HG03045 (cell line): ENCODE results near the gene NANOS3.

Source experiments
- ATAC-seq: cut with Tn5 transposase; IDR thresholded peaks from one replicate; pipeline ENCODE4 v1.9.1; 2021; ENCODE audit warnings: mild to moderate bottlenecking, moderate library complexity; ENCODE audit not compliant: unreplicated experiment

NANOS3 gene

DNA sequence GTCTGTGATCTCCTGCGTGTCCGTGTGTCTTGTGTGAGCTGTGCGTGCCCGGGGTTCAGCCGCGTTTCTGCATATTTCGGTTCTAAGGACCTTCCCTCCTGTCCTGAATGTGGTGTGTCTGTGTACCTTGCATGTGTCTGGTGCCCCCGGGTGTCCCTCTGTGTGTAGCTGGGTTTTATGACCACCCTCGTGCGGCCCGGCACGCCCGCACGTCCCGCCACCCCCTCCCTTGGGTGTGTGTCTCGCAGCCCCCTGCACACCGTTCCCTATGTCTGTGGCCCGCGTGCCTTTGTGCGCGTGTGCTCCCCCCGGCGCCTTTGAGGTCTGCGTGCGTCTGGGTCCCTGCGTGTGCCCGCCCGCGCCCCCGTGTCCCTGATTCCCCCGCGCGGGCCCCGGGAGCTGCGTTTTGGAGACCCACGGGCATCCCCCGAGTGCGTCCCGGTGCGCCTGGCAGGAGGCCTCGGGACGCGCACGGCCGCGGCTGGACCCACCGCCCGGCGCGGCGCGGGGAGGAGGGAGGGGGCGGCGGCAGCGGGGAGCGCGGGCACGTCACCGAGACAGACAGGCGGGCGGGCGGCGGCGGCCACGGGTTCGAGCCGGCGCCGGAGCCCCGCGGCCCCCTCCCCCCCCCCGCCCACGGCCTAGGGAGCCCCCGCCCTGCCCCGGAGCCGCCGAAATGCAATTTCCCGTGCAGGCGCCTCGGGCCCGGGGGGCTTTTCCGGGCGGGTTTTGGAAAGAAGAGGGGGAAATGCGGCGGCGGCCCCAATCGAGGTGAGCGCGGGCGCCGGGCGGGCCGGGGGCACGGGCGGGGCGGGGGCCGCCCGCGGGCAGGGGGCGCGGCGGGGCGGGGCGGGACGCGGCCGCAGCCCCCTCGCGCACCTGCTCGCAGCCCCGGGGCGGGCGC is 12.0 kb upstream of the NANOS3 start:
- ATAC-seq: no peak

GRCh38 chr19:13865571-13866462 is 11.1 kb upstream of the NANOS3 start:
- no peak for ATAC-seq

DNA sequence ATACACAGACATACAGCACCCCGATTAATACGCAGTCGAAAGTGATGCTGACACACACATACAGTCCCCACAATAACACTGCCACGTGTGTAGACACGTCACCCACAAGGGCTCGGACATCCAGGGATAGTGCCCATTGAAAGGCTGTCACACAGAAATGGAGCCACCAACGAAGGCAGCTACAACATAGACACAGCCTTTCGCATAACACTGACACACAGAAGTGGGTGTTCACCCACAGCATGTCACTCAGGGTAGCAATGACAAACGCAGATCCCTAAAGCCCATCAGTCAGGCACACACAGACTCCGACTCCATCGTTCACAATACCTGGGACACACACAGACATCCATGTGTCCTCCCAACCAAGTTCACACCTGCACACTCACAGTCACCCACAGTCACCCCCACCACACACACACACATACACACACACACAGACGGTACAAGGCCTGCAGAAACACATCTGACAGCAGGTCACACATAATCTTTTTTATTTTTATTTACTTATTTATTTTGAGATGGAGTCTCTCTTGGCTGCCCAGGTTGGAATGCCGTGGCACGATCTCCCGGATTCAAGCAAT is 10.4 kb upstream of the NANOS3 start:
- no peak for ATAC-seq

GRCh38 chr19:13868663-13869062 is 8.3 kb upstream of the NANOS3 start:
- ATAC-seq: no peak

DNA sequence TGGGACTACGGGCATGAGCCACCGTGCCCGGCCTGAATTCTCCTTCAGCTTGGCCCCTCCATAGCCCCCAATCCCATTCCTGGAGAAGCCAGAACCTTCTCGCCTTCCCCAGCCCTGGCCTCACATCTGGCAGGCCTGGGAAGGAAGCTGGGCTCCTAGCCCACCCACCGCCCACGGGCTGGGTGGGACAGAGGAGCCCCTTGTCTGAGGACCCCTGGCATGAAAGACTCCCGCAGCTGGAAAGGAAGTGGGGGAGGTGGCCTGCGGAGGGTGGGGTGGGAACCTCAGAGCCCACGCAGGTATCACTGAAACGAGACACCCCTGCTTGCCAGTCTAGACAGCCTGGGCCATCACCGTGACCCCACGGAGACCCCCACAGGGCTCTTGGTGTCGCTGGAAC is 7.7 kb upstream of the NANOS3 start:
- no peak for ATAC-seq

- no peak for ATAC-seq
These were observed 6.1 kb upstream of the NANOS3 start for GRCh38 chr19:13870873-13871272.

- no peak for ATAC-seq
These were observed 4.6 kb upstream of the NANOS3 start for GRCh38 chr19:13872339-13872694.

DNA sequence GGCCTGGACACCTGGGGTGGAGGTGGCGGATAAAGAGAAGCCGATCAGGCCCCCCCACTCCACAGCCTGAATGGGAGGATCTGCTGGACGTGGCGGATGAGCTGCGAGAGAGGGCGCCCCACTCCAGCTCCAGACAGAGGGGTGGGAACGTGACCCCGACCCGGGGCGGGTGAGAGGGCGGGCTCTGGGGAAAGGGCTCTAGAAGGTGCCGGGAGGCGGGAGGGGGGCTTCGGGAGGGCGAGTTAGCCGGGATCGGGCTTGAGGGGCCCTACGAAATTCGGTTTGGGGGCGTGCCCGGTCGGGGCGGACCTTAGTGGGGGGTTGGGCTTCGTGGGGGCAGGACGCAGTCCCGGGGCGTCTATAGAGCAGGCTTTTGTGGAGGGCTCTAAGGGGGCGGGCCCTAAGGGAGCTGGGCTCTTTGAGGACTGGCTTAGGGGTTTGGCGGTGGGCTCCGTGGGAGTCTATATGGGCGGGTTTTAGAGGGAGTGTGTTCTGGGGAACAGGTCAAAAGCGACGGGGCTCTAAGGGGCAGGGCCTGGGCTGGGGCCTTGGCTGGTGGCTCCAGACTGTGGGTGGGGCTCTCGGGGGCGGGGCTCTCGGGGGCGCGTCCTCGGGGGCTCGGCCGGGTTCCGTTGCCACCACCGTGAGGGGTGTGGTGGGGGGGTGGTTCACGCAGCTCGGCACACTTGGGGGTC is 4.1 kb upstream of the NANOS3 start:
- no peak for ATAC-seq

DNA sequence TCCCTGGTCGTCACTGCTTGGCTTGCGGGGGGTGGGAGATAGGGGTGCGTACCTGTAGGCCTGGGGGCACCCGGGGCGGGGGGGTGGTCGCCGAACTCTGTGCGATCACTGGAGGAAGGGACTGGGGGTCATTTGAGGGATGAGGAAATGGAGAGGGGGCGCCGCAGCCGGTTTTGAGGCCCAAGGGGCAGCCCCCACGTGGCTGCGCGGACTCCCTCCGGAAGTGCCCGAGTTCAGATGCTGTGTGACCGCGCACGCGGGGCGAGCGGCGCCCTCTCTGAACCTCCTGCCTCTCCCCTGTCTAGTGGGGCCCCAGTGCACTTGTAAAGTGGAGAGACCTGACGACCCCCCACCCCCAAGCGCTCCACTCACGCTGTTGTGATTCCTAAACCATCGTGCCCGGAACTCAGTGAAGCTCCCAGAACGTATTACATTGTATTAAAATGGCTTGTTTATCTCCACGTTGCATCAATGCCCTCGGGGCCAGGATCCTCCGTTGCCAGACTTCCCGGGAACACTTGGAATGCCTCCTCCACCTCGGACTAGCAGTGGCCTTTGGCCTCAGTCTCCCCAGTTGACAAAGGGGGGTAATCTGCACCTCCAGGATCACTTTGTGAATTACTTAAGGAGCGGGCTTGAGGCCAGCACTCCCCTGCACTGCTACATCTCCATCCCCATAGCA is 3.0 kb upstream of the NANOS3 start:
- ATAC-seq: no peak

GRCh38 chr19:13875824-13876223 is 1.1 kb upstream of the NANOS3 start:
- ATAC-seq: no peak

GRCh38 chr19:13877303-13877702 is 369 bp downstream of the NANOS3 start:
- no peak for ATAC-seq

- ATAC-seq: peak; percentile 79
These were observed 3.4 kb downstream of the NANOS3 start for GRCh38 chr19:13880059-13881043.

DNA sequence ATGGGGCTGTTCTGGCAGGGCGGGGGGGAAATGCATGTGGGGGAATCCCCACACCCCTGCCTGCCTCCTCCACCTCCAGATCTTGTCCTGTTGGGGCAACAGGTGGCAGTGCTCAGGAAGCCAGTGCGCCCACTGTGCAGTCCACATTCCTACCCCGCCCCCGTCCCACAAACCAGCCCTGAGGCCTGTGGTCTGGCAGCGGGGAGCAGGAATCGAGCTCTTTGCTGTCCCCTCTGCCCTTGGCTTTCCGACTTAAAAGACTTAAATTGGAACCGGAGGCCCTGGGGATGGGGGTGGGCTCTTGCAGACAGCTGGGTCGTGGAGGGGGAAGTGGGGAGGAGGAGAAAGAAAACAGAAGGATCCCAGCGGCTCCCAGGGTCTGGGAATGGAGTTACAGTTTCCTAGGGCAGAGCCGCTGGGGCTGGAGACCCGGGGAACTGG is 4.3 kb downstream of the NANOS3 start:
- ATAC-seq: no peak

DNA sequence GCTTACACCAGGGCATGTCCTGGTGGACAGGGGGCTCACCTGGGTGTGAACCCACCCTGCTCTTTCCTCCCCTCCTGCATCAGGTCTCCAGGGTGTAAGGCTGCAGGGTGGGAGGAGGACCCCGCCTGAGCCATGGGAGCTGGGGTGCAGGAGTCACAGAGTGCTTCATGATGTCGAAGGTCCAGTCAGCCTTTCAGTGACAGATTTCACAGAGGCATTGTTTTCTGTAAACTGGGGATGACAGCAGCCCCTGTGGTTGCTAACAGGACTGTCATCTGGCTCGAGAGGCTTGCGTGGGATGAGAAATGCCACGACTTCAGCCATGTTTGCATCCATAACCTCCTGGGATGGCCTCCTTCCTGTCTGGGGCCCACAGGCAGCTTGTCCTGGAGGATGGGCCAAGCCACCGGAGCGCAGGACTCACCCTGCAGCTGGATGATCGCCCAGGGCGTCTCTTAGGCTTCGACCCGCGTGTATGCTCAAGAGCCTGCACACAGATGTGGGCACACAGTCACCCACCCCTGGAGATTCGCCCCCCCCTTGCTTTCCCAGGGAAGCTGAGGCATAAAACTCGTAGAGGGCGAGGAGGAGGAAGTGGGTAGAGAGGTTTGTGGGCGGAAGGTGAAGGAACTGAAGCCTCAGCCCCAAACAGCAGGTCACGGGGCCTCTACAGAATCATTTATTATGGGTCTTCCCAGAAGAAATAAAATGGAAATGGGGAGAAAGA is 4.9 kb downstream of the NANOS3 start:
- ATAC-seq: no peak

DNA sequence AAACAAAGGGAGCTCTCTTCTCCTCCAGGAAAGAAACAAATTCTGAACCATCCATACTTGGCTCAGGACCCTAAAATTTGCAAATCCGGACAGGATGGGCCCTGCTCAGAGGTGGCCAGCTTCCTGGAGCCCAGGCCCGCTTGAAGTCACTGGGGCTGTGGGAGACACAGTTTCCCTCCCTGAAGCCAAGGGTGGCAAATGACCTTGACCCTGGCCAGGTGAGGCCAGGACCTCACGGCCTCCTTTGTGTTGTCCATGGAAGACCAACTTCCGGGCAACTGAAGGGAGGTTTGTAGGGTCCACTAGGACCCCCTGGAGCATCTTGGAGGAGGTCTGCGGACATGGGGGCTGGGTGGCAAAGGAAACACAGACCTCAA is 5.5 kb downstream of the NANOS3 start:
- no peak for ATAC-seq

DNA sequence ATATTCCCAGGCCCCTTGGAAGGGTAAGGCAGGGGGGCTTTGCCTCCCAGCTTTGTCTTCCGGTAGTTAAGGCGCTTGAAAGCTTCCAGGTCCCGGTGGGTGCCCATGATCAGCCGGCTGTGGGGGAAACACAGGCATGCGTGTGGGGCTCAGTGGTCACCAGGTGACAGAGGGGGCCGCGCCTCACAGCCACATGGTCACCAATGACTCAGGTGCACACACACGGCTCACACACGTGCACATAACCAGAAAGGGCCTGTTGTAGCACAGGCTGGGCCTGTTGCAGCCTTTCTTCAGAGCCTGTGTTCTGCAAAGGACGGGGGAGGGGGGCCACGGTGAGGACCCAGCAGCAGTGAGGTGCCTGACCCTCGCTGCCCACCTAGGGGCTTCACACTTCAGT is 5.9 kb downstream of the NANOS3 start:
- ATAC-seq: no peak

GRCh38 chr19:13883516-13884064 is 6.7 kb downstream of the NANOS3 start:
- no peak for ATAC-seq
